RWPE1 (cell line): ENCODE measurements around the gene THADA.

Source experiments
- CTCF ChIA-PET: fragments of 350-600 bp; sonication (Branson Sonifier 250); formaldehyde crosslinking; extraction: SDS; loops from one replicate; lab custom pipeline; 2021; lab: Yijun Ruan, JAX
- POLR2A ChIA-PET: fragments of 400-600 bp; formaldehyde crosslinking; extraction: SDS; loops from one replicate; lab custom pipeline; 2020; ENCODE audit warnings: antibody characterized with exemption; ENCODE audit not compliant: low non-redundant PET; lab: Yijun Ruan, JAX
- DNase-seq: peaks from one replicate; pipeline ENCODE4 v3.0.0; 2012; ENCODE audit warnings: low spot score
- H3K27ac ChIP-seq: fragments of 450-650 bp; 2 replicates; pipeline ENCODE4 v1.5.1; 2017
- TF ChIP-seq, protein P1 (sequence below): fragments of 450-650 bp; conservative IDR thresholded peaks from 2 replicates; pipeline ENCODE4 v1.5.1; 2017; ENCODE audit warnings: low read depth, mild to moderate bottlenecking

THADA gene

DNA sequence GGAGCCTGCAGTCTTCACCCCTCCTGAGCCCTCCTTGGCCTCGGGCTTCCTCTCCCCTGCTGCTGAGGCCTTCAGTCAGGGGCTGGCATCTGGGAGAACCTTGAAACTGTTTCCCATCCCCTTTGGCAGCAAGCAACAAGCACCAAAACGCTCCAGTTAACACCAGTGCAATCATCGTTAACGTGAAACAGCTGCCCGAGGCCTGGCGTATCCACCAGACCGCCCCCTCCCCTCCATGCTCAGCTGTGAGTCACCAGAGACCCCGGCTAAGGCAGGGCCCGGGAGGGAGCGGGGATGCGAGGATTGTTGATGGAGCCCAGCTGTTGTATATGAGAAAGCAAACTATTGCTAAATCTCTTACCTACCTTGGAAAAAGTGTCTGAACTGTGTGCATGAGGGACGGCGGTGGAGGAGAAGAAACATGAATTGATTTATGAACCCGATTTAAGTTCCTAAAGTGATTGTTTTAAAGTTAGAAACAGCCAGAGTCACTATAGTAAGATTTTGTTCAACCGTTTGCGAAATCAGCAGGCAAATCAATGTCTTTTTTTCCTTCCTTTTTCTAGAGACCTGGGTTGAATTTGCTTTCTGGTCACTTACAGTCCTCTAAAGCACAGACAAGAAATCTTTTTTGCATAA lies 374.6 kb downstream of the THADA start:
- DNase-seq = no peak
- TF ChIP-seq, protein P1, sequence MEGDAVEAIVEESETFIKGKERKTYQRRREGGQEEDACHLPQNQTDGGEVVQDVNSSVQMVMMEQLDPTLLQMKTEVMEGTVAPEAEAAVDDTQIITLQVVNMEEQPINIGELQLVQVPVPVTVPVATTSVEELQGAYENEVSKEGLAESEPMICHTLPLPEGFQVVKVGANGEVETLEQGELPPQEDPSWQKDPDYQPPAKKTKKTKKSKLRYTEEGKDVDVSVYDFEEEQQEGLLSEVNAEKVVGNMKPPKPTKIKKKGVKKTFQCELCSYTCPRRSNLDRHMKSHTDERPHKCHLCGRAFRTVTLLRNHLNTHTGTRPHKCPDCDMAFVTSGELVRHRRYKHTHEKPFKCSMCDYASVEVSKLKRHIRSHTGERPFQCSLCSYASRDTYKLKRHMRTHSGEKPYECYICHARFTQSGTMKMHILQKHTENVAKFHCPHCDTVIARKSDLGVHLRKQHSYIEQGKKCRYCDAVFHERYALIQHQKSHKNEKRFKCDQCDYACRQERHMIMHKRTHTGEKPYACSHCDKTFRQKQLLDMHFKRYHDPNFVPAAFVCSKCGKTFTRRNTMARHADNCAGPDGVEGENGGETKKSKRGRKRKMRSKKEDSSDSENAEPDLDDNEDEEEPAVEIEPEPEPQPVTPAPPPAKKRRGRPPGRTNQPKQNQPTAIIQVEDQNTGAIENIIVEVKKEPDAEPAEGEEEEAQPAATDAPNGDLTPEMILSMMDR = no peak
- ChIA-PET POLR2A (interaction anchor here (1.7 kb wide), 1 partner anchor 135 kb away, joined by 7 read pairs; no protein-coding TSS in a partner anchor), CTCF (interaction anchor here (0.6 to 1.1 kb wide), 4 partner anchors 16 to 392 kb away, joined by 3 to 10 read pairs (median 4); no protein-coding TSS in a partner anchor)
- peak overlapping the region; percentile 99 for H3K27ac ChIP-seq

DNA sequence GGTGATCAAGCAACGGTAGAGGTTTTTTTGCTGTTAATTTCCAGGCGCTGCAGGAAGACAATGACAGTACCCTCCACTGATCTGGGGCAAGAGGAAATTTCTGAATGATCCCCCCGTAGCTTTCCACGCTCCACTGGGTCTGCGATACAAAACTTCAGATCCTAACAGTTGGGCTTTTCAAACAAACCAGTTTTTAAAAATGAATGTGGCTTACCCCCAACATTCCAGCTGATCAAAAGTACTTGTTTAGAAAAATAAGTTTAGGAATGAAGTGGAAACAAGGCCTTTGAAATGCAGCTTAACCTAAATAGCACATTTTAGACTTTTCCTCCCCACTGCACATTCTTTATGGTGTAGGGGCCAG lies 375.1 kb downstream of the THADA start:
- ChIA-PET POLR2A (interaction anchor here (1.7 kb wide), 1 partner anchor 135 kb away, joined by 7 read pairs; no protein-coding TSS in a partner anchor), CTCF (interaction anchor here (0.6 kb wide), 3 partner anchors 16 to 37 kb away, joined by 3 to 4 read pairs (median 3); no protein-coding TSS in a partner anchor)
- peak overlapping the region; percentile 99 for H3K27ac ChIP-seq
- TF ChIP-seq, protein P1 = no peak
- no peak for DNase-seq

DNA sequence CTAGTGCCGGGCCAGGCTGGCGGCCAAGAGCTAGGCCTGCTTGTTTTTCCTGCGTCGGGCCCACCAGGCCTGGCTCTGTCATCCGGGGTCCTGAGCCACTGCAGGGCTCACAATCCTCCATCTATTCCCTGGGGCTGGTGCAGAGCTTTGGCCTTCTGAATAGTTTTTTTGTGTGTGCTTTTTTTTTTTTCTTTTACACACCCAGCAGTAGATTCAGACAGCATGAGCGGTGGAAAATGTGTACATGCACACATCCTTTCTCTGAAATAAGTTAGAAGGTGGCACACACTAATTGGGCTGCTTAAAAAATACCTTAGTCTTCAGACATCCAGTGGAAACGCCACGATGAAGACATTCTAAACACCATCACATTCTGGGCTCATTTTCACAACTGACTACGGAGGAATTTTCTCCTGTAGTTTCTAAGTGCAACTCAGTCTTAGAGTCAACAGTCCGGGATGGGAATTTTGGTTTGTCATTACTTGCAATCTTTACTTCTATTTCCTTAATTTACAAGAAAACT lies 375.5 kb downstream of the THADA start:
- ChIA-PET POLR2A (interaction anchor here (0.7 kb wide), 1 partner anchor 1806 kb away, joined by 4 read pairs; no protein-coding TSS in a partner anchor), CTCF (interaction anchor here (0.6 to 0.8 kb wide), 4 partner anchors 9 to 392 kb away, joined by 3 to 4 read pairs (median 4); no protein-coding TSS in a partner anchor)
- TF ChIP-seq, protein P1 = no peak
- DNase-seq = no peak
- H3K27ac ChIP-seq = peak overlapping the region; percentile 99

DNA sequence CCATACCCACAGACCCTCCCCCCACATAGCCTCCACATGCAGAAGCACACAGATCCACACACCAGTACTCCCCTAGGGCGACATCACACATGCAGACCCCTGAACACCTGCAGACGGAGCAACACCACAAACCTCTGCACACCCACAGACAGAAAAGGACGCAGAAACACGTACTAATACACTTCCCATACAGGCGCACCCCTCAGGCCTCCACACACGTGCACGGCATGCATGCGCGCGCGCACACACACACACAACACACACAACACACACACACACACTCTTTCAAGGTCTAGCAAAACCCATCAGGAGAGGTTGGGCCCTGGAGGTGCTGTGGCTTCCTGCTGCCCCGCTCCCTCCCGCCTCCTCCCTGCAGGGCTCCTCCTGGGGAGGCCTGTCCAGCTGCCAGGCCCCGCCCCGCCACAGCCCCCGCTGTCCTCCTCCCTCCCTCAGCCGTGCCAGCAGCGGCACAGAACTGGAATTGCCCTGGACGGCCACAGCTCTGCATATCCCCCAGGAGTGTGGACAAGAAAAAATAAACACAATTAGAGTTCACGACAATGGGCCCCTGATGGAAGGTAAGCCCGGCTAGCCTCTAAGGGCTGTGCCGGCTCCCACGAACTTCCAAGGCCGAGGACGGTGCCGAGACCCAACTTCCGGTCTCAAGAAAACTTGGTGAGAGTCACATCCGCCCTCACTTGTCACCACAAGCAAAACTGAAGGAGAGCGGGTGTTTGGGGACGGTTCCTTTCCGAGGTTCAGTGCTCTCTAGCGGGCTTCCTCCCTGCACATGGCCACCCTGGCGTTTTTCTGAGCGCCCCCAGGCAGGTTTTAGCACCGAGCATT lies 376.2 kb downstream of the THADA start:
- H3K27ac ChIP-seq = peak overlapping the region; percentile 99
- DNase-seq = peak; percentile 76
- TF ChIP-seq, protein P1 = no peak
- ChIA-PET CTCF (interaction anchor here (0.6 to 0.8 kb wide), 3 partner anchors 9 to 391 kb away, joined by 3 to 4 read pairs (median 3); no protein-coding TSS in a partner anchor), POLR2A (interaction anchor here (0.7 kb wide), 1 partner anchor 1807 kb away, joined by 4 read pairs; no protein-coding TSS in a partner anchor)

DNA sequence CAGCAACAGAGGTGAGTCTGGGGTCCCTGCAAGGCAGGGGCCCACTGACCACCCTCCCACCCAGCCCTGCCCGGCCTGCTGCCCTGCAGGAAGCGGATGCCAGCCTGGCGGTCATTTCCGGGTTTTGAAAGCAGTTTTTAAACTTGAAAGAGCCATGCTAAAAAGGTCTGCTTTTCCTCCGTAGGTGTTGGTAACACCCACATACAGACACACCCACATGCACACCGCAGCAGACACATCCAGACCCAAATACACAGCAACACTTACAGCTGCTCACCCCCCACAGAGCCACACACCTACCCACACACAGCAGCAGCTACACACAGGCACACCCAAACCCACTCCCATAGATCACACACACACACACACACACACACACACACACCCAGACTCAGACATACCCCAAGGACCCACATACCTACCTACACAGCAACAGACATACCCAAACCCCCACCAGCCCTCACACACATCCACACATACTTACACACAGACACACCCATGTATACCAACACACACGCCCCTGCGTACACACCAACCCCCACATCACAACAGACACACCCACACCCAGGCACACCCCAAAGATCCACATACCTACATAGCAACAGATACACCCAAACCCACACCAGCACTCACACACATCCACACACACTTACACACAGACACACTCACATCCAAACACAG lies 377.0 kb downstream of the THADA start:
- ChIA-PET POLR2A (interaction anchor here (0.7 to 1.1 kb wide), 2 partner anchors 59 to 61 kb away, joined by 3 to 4 read pairs; no protein-coding TSS in a partner anchor), CTCF (no interaction called here)
- TF ChIP-seq, protein P1 = no peak
- no peak for DNase-seq
- peak overlapping the region; percentile 99 for H3K27ac ChIP-seq
